GM03348 (cell line): ENCODE data around the gene KDM4B.

Experiments
- DNase-seq: peaks from one replicate; pipeline ENCODE4 v3.0.0; 2012; ENCODE audit warnings: low spot score

The KDM4B gene

GRCh38 chr19:5104871-5105351 is 136.0 kb downstream of the KDM4B start:
- DNase-seq = no peak

- no peak for DNase-seq
Measured at GRCh38 chr19:5106191-5106726, 137.3 kb downstream of the KDM4B start.

- DNase-seq = no peak
Measured at GRCh38 chr19:5106971-5107370, 138.1 kb downstream of the KDM4B start.

- DNase-seq = no peak
Measured at GRCh38 chr19:5107432-5108122, 138.7 kb downstream of the KDM4B start.

GRCh38 chr19:5108123-5108596 is 139.2 kb downstream of the KDM4B start:
- no peak for DNase-seq

- no peak for DNase-seq
Measured at GRCh38 chr19:5108866-5109265, 140.0 kb downstream of the KDM4B start.

- DNase-seq = no peak
Measured at GRCh38 chr19:5109560-5109959, 140.6 kb downstream of the KDM4B start.

GRCh38 chr19:5110546-5110945 is 141.6 kb downstream of the KDM4B start:
- no peak for DNase-seq

GRCh38 chr19:5111051-5111450 is 142.1 kb downstream of the KDM4B start:
- no peak for DNase-seq

- no peak for DNase-seq
Measured at GRCh38 chr19:5112175-5112574, 143.3 kb downstream of the KDM4B start.

- DNase-seq = no peak
Measured at GRCh38 chr19:5112681-5113575, 144.0 kb downstream of the KDM4B start.

GRCh38 chr19:5113633-5114586 is 145.0 kb downstream of the KDM4B start:
- DNase-seq = no peak

- DNase-seq = no peak
Measured at GRCh38 chr19:5114727-5115126, 145.8 kb downstream of the KDM4B start.

GRCh38 chr19:5115351-5115750 is 146.4 kb downstream of the KDM4B start:
- DNase-seq = no peak

- no peak for DNase-seq
Measured at GRCh38 chr19:5115771-5116202, 146.9 kb downstream of the KDM4B start.

GRCh38 chr19:5116292-5116691 is 147.4 kb downstream of the KDM4B start:
- no peak for DNase-seq

- no peak for DNase-seq
Measured at GRCh38 chr19:5117421-5117820, 148.5 kb downstream of the KDM4B start.

GRCh38 chr19:5118026-5118425 is 149.1 kb downstream of the KDM4B start:
- DNase-seq = no peak

GRCh38 chr19:5119297-5119998 is 150.5 kb downstream of the KDM4B start:
- DNase-seq = no peak

- DNase-seq = no peak
Measured at GRCh38 chr19:5120321-5120720, 151.4 kb downstream of the KDM4B start.

- no peak for DNase-seq
Measured at GRCh38 chr19:5120833-5121232, 151.9 kb downstream of the KDM4B start.
